Esophagus muscularis mucosa (tissue), 4 donors: Measurements from ENCODE around the gene AKT2. TPM values are rescaled to one million over a fixed set of nuclear protein-coding genes. Genes with fewer than 3 reads are reported as not detected.
A peak's percentile ranks its signal among the peaks of the same experiment; 100 is the strongest.

Source experiments
- DNase-seq: peaks from one replicate; pipeline ENCODE4 v3.0.0-alpha.2; 2017; ENCODE audit errors: extremely low spot score
- H3K27ac ChIP-seq, 4 donors: fragments of 200-600 bp; sonication (generic); replicated peaks in 1 of 4; 1 replicate in 3 of 4; 2 replicates in 1 of 4; pipeline ENCODE4 v1.5.1; 2016 to 2019; ENCODE audit warnings: mild to moderate bottlenecking in 1 of 4
- H3K27me3 ChIP-seq, 4 donors: fragments of 200-600 bp; sonication (generic); one replicate each; pipeline versions ENCODE4 v1.5.1 to v1.6.0; 2016 to 2019
- H3K36me3 ChIP-seq, 4 donors: fragments of 200-600 bp; sonication (generic); one replicate each; pipeline ENCODE4 v1.5.1; 2016 to 2019
- H3K4me1 ChIP-seq, 4 donors: fragments of 200-600 bp; sonication (generic); one replicate each; pipeline ENCODE4 v1.5.1; 2016 to 2019
- H3K4me3 ChIP-seq, 4 donors: fragments of 200-600 bp; sonication (generic); 1 replicate in 2 of 4; 2 replicates in 2 of 4; pipeline ENCODE4 v1.5.1; 2016 to 2019; ENCODE audit warnings: mild to moderate bottlenecking in 4 of 4, moderate library complexity in 1 of 4
- H3K9me3 ChIP-seq, 4 donors: fragments of 200-600 bp; sonication (generic); 1 replicate in 3 of 4; 2 replicates in 1 of 4; pipeline ENCODE4 v1.5.1; 2016 to 2019
- CTCF ChIP-seq, 3 experiments: fragments of 200-600 bp in 2 of 3; fragments of 450-650 bp in 1 of 3; sonication (generic) in 2 of 3; IDR thresholded peaks; one replicate each; pipeline ENCODE4 v1.5.1; 2017 to 2019; ENCODE audit warnings: antibody characterized with exemption in 3 of 3, mild to moderate bottlenecking in 2 of 3, moderate library complexity in 1 of 3
- EP300 ChIP-seq: sonication (generic); formaldehyde crosslinking; IDR thresholded peaks from one replicate; pipeline ENCODE4 v1.6.1; 2017; ENCODE audit warnings: antibody characterized with exemption
- POLR2A ChIP-seq: fragments of 450-650 bp; IDR thresholded peaks from one replicate; pipeline ENCODE4 v1.6.1; 2017; ENCODE audit warnings: antibody characterized with exemption, moderate library complexity, mild to moderate bottlenecking, low read depth
- POLR2AphosphoS5 ChIP-seq, 2 donors: sonication (generic); formaldehyde crosslinking; IDR thresholded peaks; one replicate each; pipeline ENCODE4 v1.6.1; 2017; ENCODE audit warnings: antibody characterized with exemption in 2 of 2
- WGBS: methylation state at CpG from one replicate; pipeline ENCODE4 v1.1.5; 2018; 5-methylcytosine and 5-hydroxymethylcytosine counted together
- intact Hi-C: fragments of 100-400 bp; cut with DNase I; formaldehyde crosslinking; loops from one replicate; pipeline ENCODE4 v1.15.1; 2023
- total RNA-seq, 4 donors: library from RNA; depleted of rRNA; stranded (reverse); fragments of >200 nt; gene quantifications; one replicate each; pipeline versions ENCODE4 v1.1.0 to v1.2.1, GENCODE V29; 2016

AKT2 gene
- total RNA-seq, 4 donors from 2014 or later, result 53.3 to 82.1 (median 64.0) TPM

GRCh38 chr19:40274585-40275544 is 10.3 kb downstream of the AKT2 start:
- H3K27ac ChIP-seq, result no peak overlapping the region
- no peak for DNase-seq
- H3K36me3 ChIP-seq, result peaks cover 0 to 20% (median 9%) of the 10 kb centered on the region in 4 donors
- H3K27me3 ChIP-seq, result no peaks in the 10 kb centered on the region
- TF ChIP-seq CTCF (IDR thresholded peaks at IDR 0.05) (no peak), EP300 (no peak), POLR2A (no peak), POLR2AphosphoS5 (IDR thresholded peaks at IDR 0.05) (no peak)
- intact Hi-C loops, result no loop called here
- H3K4me1 ChIP-seq, result peaks cover 62 to 86% (median 73%) of the 10 kb centered on the region in 4 donors
- no peaks in the 10 kb centered on the region for H3K9me3 ChIP-seq
- WGBS, result 63% methylated on average over 26 of the region's 28 CpGs
- no peak overlapping the region for H3K4me3 ChIP-seq

- Histone ChIP-seq H3K36me3 (peaks cover 0 to 20% (median 9%) of the 10 kb centered on the region in 4 donors), H3K9me3 (no peaks in the 10 kb centered on the region), H3K4me1 (peaks cover 51 to 83% (median 61%) of the 10 kb centered on the region in 4 donors), H3K4me3 (no peak overlapping the region), H3K27me3 (no peaks in the 10 kb centered on the region), H3K27ac (peak overlapping the region in 1 of 4 donors; percentile 18)
- DNase-seq, result no peak
- intact Hi-C loops, result no loop called here
- 61% methylated on average over 14 of the region's 14 CpGs for WGBS
- TF ChIP-seq EP300, result no peak
- no peak for TF ChIP-seq POLR2AphosphoS5 (IDR thresholded peaks at IDR 0.05)
- no peak for TF ChIP-seq POLR2A
- no peak for TF ChIP-seq CTCF (IDR thresholded peaks at IDR 0.05)
Observed at GRCh38 chr19:40273469-40274360, 11.4 kb downstream of the AKT2 start.

- Histone ChIP-seq H3K4me3 (no peak overlapping the region), H3K36me3 (peaks cover 0 to 20% (median 9%) of the 10 kb centered on the region in 4 donors), H3K9me3 (no peaks in the 10 kb centered on the region), H3K27ac (no peak overlapping the region), H3K27me3 (no peaks in the 10 kb centered on the region), H3K4me1 (peaks cover 48 to 83% (median 61%) of the 10 kb centered on the region in 4 donors)
- WGBS, result 89% methylated on average over 14 of the region's 14 CpGs
- intact Hi-C loops, result no loop called here
- TF ChIP-seq POLR2A (no peak), EP300 (no peak), CTCF (IDR thresholded peaks at IDR 0.05) (no peak), POLR2AphosphoS5 (IDR thresholded peaks at IDR 0.05) (no peak)
- no peak for DNase-seq
Observed at GRCh38 chr19:40272261-40272660, 12.9 kb downstream of the AKT2 start.

- 94% methylated on average over 4 of the region's 4 CpGs for WGBS
- H3K27ac ChIP-seq, result no peak overlapping the region
- H3K4me1 ChIP-seq, result peaks cover 49 to 83% (median 61%) of the 10 kb centered on the region in 4 donors
- no peaks in the 10 kb centered on the region for H3K27me3 ChIP-seq
- intact Hi-C loops, result no loop called here
- DNase-seq, result no peak
- H3K36me3 ChIP-seq, result peaks cover 0 to 20% (median 9%) of the 10 kb centered on the region in 4 donors
- TF ChIP-seq POLR2AphosphoS5 (IDR thresholded peaks at IDR 0.05), result no peak
- no peak for TF ChIP-seq EP300
- no peak for TF ChIP-seq POLR2A
- no peak for TF ChIP-seq CTCF (IDR thresholded peaks at IDR 0.05)
- no peaks in the 10 kb centered on the region for H3K9me3 ChIP-seq
- no peak overlapping the region for H3K4me3 ChIP-seq
Observed at GRCh38 chr19:40271706-40272105, 13.4 kb downstream of the AKT2 start.
